Measurements from ENCODE around the gene CLPSL1.

Gene CLPSL1

DNA sequence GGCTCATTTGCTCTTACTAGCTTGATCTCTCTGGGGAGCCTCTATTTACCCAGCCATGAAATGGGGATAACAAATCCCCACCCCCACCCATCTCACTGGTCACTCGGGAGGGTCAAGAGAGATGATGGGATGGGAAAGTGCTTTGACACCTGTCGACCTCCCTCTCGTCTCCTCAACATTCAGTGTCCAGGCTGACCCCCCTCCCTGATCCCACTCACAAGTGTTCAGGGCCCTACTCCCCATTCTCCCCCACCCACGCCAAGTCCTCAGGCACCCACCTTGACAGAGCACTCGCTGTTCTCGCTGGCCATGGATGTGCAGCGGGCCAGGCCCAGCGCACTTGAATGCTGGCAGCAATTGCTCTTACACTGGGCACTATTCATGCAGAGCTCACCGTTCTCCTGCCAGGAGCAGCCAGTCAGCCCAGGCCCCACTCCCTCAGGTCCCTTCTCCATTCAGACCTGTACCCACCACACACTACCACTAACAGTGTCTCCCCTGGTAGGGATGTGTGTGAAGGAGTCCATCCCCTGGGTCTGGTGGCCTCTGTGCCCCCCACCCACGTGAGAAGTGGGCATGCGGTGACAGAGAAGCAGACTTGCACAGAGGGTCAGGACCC, 14.7 kb downstream of the CLPSL1 start:
- no peak for DNase-seq (ENCODE audit: low read depth, low spot score)

- no peak for DNase-seq (ENCODE audit: low read depth, low spot score)
Measured at GRCh38 chr6:35796236-35796635, 15.4 kb downstream of the CLPSL1 start.

DNA sequence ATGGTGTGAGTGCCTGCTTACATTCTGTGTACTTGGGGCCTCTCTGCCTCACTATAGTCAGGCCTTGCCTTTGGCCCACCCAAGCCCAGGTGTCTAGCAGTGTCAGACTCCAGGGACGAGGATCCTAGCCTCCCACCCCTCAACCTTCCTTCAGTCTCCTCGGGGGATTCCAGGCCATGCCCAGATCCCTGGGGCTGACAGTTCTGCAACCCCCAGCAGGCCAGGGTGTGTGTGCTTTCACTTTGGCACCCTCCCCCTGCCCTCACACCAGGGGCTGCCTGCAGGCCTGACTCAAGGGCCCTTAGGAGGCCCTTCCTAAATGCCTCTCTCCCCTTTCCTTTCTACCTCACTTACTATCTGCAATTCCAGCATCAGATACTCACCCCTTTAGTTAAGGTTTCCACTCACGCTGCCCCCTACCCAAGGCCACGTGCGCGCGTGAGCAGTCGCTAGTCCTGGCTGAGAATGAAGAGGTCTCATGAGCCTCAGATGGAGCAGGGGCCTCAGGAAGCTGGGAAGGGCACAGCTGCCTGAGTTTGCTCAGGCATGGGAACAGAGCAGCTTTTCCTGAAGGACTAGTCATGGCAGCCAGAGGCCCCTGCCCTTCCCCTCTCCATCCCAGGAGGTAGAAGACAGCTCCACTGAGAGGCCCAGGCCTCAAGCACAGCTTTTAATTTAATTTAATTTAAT, 17.2 kb downstream of the CLPSL1 start:
- no peak for DNase-seq (ENCODE audit: low read depth, low spot score)

GRCh38 chr6:35798706-35799105, 17.9 kb downstream of the CLPSL1 start:
- DNase-seq (ENCODE audit: low read depth, low spot score), result no peak

DNA sequence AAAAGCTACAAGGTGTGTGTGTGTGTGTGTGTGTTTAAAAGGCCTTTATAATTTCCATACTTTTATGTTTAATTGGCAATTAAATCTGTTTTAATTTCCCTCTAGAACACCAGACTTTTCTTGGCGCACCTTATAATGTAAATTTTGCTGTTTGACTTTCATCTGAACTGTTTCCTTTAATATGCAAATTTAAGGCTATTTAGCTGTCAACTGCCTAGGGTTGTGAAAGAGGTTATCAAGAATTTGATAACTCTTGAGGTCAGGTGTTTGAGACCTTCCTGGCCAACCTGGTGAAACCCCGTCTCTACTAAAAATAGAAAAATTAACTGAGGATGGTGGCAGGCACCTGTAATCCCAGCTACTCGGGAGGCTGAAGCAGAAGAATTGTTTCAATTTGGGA, 20.3 kb downstream of the CLPSL1 start:
- DNase-seq (ENCODE audit: low read depth, low spot score), result no peak

DNA sequence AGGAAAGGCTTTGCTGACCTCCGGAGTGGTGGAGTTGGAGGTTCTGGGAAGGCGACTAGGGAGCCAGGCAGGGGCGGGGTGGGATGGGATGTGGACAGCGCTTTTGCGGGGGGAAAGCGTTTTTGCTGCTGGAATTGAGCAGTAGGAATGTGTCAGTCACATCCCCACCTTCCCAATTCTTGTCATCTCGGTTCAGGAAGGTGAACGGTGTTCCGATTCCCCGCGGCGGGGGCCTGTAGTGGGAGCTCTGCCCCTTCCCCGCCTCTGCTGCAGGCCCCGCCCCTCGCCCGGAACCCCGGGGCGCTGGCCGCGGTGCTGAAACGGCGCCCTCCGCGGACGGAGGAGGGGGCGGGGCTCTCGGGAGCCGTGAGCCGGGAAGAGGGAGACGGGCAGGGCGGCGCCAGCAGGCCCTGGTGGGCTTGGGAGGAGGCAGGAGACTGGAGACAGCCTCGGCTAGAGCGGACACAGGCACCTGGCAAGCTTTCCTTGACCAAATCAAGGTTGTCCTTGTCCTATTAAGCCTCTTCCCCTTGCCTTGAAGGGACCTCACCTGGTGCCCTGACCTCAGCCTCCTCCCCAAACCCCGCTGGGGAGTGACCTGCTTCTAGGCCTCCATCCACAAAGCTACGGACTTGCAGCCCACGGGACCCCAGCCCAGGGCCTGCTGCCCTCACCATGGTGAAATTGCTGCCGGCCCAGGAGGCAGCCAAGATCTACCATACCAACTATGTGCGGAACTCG, 24.3 kb downstream of the CLPSL1 start, which contains the start of gene LHFPL5:
LHFPL5 (plus strand) TSS at position 357 of the 741 bp plus-strand sequence; CDS start at position 676, 319 bp downstream.
- DNase-seq (ENCODE audit: low read depth, low spot score), result no peak

- no peak for DNase-seq (ENCODE audit: low read depth, low spot score)
Measured at GRCh38 chr6:35808688-35809087, 27.9 kb downstream of the CLPSL1 start.

DNA sequence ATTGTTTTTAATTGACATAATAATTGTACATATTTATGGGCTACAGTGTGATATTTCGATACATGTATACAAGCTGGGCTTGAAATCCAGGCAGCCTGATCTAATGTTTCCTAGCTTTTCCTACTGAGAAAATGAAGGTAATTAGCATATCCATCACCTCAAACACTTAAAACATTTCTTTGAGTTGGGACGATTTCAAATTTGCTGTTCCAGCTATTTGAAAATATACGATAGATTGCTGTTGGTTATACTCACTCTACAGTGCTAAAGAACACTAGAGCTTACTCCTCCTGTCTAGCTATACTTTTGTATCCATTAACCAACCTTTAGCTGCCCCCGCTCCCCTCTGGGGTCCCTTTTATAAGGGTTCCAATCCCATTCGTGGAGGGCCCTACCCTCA, 29.0 kb downstream of the CLPSL1 start:
- DNase-seq (ENCODE audit: low read depth, low spot score), result no peak

GRCh38 chr6:35810971-35811698, 30.3 kb downstream of the CLPSL1 start:
- no peak for DNase-seq (ENCODE audit: low read depth, low spot score)

DNA sequence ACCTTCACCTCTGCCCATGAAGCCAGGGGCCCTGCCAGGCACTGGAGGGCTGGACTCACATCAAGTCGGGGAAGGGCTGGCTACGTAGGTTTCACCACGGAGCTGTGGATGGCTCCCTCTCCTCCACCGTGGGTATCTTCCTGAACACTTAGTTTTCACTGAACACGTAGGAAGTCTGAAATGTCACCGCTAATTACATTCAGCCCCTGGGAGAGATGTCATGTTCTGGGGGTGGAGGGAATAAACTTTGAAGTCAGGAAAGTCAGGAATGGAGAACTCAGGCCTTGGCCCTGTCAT, 30.8 kb downstream of the CLPSL1 start:
- DNase-seq (ENCODE audit: low read depth, low spot score), result no peak

GRCh38 chr6:35817515-35817914, 36.7 kb downstream of the CLPSL1 start:
- no peak for DNase-seq (ENCODE audit: low read depth, low spot score)

GRCh38 chr6:35823601-35824000, 42.8 kb downstream of the CLPSL1 start:
- no peak for DNase-seq (ENCODE audit: low read depth, low spot score)

DNA sequence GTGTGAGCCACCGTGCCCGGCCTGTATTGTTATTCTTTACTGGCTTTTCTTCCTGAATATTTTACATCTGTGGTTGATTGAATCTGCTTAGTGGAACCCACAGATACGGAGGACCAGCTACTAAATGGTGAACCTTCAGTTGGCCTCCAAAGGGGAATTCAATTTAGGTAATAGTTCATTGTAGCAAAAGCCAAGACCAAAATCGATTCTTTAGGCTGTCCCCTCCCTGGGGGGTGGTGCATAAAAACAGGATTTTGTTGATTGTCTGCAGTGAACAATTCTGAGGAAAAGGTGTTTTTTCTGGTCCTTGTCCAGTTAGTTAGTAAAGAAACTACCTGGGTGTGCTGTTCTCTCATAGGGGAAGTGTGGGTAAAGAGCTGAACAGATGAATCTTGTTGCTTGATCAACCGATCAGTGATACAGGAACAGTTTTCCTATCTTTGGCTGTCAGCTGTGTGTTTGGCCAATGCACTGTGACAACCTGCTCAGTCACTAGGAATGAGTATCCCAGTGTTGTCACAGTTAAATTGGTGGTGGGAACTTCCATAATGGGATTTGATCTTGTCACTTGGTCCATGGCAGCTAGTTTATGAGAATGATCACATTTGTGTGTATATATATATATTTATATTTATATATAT, 43.9 kb downstream of the CLPSL1 start:
- no peak for DNase-seq (ENCODE audit: low read depth, low spot score)

DNA sequence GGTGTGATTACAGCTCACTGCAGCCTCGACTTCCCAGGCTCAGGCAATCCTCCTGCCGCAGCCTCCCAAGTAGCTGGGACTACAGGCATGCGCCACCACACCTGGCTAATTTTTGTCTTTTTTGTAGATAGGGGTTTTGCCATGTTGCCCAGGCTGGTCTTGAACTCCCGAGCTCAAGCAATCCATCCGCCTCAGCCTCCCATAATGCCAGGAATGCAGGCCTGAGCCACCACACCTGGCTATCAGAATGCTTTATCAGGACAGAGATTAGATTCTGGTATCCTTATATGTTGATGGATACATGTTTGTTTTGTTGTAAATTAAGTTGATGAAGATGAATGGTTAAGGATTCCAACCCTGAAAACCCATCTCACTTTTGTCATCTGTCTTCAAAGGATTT, 48.5 kb downstream of the CLPSL1 start:
- DNase-seq (ENCODE audit: low read depth, low spot score), result no peak

DNA sequence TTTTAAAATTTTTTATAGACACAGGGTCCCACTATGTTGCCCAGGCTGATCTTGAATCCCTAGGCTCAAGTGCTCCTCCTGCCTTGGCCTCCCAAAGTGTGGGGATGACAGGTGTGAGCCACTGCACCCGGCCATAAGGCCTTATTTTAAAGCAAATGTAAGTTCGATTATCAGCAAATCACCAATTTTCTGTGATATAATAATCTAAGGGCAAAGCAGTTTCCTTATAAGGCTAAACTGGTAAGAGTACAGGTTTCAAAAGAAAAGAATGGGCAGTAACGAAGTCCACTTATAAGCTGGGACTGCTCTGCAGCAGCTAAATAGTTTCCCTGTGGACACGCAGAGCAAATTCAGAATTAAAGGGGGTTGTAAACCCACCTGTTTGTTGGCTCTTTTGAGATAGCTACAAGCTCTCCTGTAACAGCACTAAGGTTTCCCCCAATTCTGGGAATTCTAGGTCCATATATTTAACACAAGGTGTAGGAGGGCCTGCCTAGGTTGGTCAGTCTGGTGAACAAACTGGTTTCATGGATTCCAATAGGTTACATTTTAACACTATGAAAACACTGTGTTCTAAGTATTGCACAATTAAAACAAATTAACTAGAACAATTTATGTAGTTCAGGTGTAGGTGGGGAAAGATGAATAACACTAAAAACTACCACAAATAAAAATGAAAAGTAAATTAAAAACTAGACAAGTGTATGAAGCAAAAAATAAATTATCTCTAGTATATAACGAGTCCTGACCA, 50.6 kb downstream of the CLPSL1 start:
- no peak for DNase-seq (ENCODE audit: low read depth, low spot score)

GRCh38 chr6:35833536-35833935, 52.7 kb downstream of the CLPSL1 start:
- DNase-seq (ENCODE audit: low read depth, low spot score), result no peak

All from smooth muscle cell of the brain vasculature (primary cell).